ENCODE data around the gene PHLPP1.

PHLPP1 gene

DNA sequence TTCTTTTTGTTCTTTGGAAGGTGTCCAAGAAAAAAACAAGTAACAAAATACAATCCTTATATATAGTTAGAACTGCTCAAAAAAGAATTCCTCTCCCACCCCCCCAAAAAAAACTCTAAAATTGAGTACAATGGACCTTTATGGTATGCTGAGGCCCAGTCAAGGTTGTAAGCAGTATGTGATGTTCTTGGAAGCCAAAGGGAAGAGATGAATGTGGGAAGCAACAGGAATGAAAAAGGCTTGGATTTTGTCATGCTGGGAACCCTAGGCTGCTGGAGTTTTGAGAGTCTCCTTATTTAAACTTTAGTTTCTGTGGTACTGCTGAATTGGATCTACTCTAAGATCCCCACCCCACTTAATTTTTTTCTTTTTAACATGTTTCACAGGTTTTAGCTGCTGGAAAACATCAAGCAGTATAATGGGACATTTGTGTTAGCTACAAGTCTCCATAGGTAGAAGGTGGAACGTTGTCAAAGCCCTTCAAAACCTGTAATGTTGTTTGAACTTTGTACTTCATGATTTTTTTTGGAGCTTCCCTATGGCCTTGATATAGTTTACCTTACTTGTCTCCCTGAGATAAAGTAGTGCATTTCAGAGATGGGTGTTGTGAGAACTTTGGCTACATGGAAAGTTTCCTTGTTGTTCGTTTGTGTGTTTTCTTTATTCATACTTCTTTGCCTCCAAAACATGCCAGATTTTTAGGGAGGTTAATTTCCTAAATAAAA lies 57.7 kb downstream of the PHLPP1 start:
- DNase-seq (ENCODE audit: low read depth in 2 of 2): no peak

DNA sequence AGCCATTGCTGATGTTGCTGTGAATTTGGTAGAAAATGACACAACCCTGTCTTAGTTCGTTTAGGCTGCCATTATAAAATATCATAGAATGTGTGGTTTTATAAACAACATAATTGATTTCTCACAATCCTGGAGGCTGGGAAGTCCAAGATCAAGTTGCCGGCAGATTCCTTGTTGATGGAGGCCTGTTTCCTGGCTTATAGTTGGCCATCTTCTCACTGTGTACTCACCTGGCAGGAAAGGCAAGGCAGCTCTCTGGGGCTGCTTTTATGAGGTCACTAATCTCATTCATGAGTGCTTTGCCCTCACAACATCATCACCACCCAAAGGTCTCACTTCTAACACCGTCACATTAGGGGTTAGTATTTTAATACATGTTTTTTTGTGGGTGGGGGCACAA lies 58.4 kb downstream of the PHLPP1 start:
- no peak for DNase-seq (ENCODE audit: low read depth in 2 of 2)

DNA sequence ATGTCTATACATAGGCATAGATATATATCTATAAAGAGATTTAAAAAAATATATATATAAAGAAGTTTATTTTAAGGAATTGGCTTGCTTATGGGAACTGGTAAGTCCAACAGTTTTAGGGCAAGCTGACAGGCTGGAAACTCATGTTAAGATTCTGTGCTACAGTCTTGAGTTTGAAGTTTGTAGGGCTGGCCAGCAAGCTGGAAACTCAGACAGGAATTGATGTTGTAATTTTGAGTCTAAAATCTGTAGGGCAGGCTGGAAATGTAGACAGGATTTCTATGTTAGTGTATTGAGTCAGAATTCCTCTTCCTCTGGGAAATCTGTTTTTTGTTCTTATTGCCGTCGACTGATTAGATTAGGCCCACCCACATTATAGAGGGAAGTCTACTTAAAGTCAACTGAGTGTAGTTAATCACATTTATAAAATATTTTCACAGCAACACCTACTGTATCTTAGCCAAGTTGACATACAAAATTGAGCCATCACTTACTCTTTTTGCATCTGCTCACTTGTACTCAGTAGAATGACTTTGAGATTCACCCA lies 60.8 kb downstream of the PHLPP1 start:
- DNase-seq (ENCODE audit: low read depth in 2 of 2): no peak

DNA sequence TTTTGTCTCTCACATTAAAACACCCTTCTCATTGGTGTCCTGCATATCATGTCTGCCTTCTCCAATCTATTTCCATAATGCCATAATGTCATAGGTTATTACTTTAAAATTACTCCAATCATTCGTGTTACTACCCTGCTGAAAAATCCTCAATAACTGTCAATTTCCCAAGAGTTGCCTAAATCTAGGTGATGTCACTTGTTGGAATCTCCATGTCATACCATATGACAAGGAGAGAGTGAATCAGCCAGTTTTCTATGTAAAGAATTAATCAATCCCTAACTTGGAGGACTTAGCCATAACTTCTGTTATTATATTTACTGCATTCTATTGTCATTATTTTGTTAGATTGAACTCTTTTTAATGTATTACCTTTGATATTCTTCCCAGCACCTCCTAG lies 62.5 kb downstream of the PHLPP1 start:
- DNase-seq (ENCODE audit: low read depth in 2 of 2): no peak

DNA sequence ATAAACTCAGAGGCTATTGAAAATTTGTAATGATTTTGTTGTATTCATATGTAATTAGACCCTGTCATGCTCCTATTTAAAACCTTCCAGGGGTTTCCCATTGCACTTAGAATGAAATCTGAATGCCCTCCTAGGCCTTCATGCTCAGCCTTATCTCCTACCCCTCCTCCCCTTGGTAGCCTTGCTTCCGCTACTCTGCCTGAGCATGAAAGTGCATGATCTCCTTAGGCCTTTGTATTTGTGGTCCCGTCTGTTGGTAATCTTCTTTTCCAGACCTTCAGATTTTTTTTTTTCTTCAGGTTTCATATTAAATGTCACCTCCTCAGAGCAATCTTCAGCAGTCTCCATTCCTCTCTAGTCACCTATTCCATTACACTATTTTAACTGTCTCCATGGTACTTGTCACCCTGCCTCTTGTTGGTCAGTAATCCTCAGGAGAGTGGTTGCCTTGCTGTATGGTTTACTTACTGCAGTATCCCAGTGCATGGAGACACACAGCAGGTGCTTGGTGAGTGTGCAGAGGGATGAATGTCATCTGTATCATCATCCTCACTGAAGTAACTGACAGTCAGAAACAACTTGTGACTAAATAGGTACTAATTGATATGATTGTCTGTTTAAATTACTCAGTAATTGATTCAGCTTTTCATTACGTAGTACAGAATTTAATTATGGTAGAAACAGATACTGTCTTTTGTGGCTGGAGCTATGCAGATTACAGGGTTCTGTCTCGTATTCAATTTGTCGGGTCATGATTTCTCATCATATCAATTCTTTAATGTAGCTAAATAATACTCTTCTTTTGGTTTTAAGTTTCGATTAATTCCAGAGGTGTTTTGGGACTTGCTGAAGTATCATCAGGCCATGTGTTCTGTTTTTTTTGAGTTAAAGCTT lies 63.9 kb downstream of the PHLPP1 start:
- no peak for DNase-seq (ENCODE audit: low read depth in 2 of 2)

DNA sequence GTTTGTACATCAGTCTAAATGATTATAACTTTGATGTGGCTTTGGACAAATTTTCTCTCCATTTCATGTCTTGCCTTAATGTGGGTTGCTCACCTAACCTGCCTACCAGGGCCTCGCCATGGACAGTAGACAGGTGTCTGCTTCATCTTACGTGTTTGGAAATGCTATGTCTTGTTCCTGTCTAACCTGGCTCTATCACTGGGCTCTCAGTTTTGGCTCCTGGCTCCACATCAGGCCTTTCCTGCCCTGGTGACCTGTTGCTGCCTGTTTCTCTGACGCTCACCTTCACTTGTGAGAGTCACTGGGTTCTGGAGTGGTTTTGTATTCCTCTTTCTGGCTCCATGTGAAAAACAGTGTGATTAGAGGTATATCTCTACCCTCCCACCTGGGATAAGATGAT lies 65.9 kb downstream of the PHLPP1 start:
- DNase-seq (ENCODE audit: low read depth in 2 of 2): no peak

DNA sequence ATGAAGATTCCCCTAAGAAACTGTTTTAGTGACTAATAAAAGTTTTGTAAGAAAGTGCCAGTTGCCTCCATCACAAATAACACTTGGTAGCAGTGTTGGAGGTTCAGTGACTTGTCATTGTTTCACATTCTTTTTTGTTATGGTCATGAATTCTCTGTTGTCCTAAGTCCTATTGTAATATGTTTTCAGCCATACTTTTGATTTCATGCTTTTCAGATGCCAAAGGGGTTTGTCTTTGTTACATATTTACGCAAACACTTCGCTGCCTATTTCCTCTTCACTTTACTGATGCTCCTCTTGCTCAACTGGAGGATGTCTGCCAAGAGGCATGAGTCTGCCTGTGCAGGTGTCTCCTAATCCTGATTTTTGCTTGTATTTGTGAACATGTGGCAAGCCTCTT lies 66.6 kb downstream of the PHLPP1 start:
- no peak for DNase-seq (ENCODE audit: low read depth in 2 of 2)

DNA sequence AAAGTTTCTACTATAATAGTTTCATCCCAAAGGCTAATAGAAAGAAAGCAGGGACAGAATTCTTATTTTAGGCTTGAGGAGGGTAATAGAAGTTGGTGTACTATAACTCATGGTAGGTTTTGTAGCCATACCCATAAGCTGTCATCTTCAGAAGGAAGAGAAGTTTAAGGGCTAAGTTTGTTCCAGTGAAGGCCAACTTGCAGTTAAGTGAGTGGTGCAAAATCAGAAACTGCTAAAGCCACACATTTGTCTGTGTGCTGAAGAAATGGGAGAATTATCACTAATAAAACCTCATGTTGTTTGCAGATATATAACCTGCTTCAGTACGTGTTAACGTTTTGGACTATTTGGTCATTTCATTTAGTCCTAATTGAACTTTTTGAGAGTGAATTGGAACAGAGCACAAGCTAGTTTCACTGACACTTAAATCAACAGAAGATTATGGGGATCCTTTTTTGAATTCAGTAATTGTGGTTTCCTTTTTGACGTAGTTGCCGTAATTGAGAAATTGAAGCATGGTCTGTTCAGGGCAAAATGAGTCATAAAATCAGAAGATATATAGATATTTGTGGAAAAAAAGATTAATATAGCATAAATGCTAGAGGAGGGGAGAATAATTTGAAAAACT lies 69.1 kb downstream of the PHLPP1 start:
- DNase-seq (ENCODE audit: low read depth in 2 of 2): no peak

DNA sequence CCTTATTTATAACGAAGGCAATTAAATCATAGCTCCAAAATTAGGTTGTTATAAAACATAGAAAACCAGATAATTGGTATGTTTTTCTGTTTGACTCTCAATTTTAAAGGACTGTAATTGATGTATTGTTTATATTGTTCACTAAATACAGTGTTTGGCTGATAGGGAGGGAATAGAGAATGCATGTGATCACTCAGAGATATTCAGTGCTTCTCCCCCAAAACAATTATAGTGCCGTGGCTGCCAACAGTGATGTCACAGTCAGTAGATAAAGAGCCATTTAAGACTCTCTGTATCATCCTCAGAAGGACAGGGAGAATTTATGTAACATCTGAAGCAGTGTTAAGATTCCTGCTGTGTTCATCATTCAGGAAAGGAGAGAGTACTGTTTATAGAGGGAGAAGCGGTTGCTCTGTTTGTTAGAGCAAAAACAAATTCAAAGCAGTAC lies 69.6 kb downstream of the PHLPP1 start:
- no peak for DNase-seq (ENCODE audit: low read depth in 2 of 2)

DNA sequence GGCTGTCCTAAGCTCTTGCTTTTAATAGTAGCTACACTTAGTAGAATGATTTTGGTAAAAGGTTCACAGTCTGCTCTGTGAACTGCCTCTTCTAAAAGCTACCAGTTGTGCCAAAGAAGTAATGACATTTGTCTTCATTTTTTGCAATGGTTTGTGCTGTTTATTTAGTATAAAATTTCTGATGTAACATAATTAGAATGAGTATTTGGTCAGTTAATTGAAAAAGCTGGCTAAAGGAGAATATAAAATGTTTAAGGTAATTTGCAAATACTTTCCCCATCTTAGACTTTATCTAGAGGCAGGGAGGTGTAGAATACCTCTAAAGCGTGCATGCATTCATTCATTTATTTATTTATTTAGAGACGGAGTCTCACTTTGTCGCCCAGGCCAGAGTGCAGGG lies 71.3 kb downstream of the PHLPP1 start:
- DNase-seq (ENCODE audit: low read depth in 2 of 2): no peak

DNA sequence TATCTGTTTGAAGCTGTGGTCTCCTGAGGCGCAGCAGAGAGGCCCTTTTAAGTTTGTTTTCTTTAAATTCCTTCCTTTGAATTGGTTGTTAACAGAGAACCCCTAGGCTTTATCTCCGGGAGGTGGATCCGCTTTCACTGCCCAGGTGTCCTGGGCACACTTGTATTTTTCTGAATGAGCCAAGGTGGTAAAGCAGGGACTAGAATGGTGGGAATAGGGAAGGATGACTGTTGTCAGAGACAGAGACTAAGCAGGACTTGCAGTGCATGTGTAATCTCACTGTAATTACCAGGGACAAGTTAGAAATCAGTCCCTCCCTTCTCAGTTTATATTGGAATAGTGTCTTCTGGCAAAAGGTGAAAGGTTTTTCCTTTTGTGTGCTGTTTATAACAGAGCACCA lies 72.8 kb downstream of the PHLPP1 start:
- DNase-seq (ENCODE audit: low read depth in 2 of 2): no peak

DNA sequence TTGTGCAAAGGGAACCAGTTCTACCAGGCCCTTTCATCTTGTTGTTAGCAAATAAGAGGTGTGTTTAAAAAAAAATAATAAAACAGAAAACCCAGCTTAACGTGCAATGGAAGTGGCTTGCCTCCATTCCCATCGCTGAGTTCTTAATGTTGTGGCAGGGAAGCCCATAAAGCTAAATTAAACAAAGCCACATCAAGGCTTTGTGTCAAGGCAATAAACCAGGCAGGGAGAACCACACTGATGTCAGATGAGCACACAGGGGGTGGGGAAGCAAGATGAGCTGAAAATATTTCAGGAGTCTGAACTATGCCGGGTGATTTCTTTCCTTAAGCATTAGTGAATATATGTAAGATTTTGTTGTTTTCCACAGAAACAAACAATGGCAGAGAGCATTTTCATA lies 73.5 kb downstream of the PHLPP1 start:
- DNase-seq (ENCODE audit: low read depth in 2 of 2): no peak

DNA sequence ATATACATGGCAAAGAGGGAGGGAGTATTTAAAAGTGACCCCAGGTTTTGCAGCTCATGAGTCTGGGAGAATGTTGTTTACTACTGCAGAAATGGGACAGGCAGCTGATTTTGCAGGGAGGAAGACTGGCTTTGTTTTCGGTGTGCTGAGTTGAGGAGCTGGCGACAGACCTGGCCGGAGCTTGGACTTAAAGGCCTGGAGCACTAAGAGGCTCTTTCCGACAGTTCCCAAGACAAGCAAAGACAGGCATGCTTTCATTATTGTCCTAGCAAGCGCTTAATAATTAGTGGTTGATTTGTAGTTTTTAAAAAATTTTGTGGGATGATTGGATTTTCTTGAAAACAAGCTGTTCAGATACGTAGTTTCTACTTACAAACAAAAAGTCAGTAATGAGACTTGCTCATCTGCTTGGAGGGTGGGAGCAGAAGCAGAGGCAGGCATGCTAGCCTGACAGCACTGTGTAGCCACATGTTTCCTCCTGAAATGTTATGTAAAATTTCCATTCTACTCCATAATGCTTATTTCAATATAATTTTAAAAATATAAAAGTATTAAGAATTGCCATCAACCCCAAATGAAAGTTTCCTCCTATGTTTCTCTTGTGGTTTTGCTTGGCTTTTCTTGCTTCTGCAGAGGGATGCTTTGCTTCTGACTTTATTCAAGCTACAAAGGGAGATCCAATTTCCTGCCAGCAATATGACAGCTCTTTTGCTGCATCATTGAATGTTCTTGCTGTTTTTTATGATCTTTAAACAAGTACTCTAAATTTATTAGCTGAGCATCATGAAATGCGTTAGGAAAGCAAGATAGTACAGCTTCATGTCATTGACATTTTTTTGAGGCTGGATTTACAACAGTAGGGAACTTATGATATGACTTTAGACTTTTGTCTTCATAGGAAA lies 75.8 kb downstream of the PHLPP1 start:
- DNase-seq (ENCODE audit: low read depth in 2 of 2): no peak

DNA sequence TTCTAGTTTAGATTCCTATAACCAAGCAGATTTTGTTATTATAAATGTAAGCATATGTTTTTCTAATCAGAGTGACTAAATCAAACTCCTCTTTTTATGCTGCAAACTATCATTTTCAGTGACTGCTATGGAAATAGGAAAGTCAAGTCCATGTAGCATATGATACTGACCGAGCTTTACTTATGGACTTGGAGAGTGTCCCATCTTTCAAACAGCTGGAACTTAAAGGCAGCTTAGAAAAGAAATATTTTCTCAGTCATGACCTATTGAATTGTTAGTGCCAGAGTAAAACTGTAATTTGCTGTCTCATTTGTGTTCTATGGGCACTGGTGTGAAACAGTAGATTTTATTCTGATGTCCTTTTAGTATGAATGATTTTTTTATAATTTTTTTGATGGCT lies 76.7 kb downstream of the PHLPP1 start:
- DNase-seq (ENCODE audit: low read depth in 2 of 2): no peak

DNA sequence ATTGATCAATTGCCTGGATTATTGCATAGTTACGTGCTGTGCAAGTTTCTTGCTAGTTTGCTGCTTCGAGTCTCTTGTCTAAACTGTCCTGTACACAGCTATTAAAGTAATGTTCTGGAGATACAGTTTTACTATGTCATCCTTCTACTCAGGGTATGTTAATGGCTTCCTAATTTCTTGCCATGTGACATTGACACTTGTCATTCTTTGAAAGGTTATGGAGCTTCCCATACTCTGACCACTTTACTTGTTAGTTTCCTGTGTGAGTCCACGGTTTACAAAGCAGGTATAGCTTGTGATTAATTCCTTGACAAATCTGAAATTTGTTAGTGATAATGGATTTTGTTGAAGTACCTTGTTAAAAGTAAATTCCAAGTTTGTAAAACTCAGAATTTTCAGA lies 80.5 kb downstream of the PHLPP1 start:
- DNase-seq (ENCODE audit: low read depth in 2 of 2): no peak

DNA sequence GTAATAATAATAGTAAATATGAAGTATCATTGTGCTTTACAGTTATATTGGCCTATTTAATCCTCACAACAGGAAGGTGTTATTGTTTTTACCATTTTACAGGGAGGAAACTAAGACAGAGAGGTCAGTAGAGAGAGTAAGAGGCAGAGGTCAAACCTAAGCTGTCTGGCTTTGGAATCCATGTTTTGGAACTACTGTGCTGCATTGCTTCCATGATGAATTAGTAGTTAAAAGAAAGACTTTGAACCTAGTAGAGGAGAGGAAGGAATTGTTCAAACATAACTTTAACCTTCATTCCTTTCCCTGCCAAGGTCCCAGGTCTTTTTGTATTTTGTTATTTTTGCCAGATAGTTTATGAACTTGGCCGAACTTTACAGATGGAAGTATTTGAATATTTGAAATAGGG lies 80.9 kb downstream of the PHLPP1 start:
- no peak for DNase-seq (ENCODE audit: low read depth in 2 of 2)

DNA sequence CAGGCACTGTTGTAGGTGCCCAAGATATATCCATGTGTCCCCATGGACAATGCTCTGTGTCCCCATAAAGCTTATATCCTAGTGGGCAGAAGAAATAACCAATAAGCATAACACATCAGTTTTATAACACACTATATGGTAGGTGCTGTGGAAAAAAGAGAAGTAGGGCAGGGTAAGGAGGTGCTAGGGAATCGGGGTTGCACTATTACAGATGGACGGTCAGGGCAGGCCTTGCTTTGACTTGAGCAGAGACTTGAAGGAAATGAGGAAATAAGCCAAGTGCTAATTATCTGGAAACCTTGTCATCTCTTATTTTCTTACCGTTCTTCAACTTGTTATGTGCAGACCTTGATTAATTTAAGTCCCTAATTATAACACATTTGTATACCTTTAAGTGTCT lies 82.0 kb downstream of the PHLPP1 start:
- DNase-seq (ENCODE audit: low read depth in 2 of 2): no peak

DNA sequence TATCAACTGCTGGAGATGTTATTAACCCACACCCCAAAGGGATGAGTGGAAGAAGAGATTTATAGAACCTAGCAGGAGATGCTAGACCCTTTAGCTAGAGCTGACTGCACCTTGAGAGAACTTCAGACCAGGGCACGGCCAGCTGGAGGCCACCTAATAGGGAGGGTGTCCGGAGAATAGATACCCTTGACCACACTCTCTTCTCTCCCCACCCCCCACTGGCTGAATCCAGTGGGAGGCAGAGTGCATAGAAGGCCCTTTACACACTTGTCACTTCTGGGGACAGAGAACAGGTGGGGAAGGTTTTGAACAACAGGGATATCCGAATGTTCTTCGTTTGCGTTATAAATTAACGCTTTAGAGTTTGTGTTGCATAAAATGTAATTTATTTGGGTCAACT lies 84.6 kb downstream of the PHLPP1 start:
- DNase-seq (ENCODE audit: low read depth in 2 of 2): no peak

DNA sequence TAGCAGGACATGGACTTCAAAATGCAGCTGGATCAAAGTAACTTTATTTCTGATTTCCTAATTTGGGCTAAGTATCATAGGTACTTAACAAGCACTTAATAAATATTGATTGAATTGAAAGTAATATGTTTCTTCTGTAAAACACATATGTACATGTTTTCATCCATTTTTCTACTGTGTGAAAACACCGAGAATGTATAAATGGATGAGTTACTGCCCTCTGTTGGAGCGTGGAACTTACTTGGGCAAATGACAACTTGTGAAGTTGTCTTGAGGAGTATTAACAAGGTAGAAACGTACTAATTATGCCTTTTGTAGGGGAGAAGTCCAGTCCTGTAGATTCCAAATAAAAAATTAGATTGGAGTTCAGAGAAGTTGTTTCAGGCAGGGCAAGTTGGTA lies 87.2 kb downstream of the PHLPP1 start:
- no peak for DNase-seq (ENCODE audit: low read depth in 2 of 2)

DNA sequence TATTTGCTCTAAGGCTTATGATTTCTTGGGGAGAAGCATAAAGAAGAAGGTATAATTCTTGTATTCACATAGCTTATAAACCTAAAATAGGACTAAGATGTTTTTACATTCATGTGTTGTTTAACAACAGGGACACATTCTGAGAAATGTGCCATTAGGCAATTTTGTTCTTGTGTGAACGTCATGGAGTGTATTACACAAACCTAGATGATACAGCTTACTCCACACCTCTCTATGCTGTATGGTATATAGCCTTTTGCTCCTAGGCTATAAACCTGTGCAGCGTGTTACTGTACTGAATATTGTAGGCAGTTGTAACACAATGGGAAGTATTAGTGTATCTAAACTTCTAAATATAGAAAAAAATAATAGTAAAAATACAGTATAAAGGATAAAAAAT lies 92.1 kb downstream of the PHLPP1 start:
- no peak for DNase-seq (ENCODE audit: low read depth in 2 of 2)

DNA sequence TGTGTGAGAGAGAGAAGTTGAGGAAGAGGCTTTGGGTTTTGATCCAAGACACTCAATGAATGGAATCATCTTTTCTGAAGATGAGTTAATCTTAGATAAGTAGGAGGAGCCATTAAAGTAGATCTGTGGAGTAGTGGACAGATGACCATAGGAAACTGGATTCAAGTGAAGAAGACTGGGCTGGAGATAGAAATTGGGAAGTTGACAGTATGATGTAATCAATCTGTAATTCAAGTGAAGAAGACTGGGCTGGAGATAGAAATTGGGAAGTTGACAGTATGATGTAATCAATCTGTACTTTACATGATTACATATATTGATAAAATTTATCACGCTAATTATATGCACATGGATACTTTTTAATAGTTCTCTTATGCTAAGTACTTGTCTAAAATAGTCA lies 92.8 kb downstream of the PHLPP1 start:
- DNase-seq (ENCODE audit: low read depth in 2 of 2): no peak

Measured in stimulated activated CD4-positive, alpha-beta T cell treated with anti-CD3 and anti-CD28 coated beads, Interleukin-1b, Interleukin-23, amount 100 ng/mL, for 1 hour (primary cell).